NT2/D1 (cell line): ENCODE data around the gene ITGA2B.

Source experiments
- YY1 ChIP-seq: IDR thresholded peaks from 2 replicates; pipeline ENCODE4 v1.6.1; 2011; ENCODE audit not compliant: insufficient read length, insufficient read depth
- ZNF274 ChIP-seq: IDR thresholded peaks from 2 replicates; pipeline ENCODE4 v1.6.1; 2011; ENCODE audit warnings: mild to moderate bottlenecking, low read depth, low read length

- TF ChIP-seq YY1 (no peak), ZNF274 (no peak)
Measured at GRCh38 chr17:44382917-44383316, 6.5 kb downstream of the ITGA2B start.
